ENCODE measurements around the gene KLHL10. TPM values are rescaled to one million over a fixed set of nuclear protein-coding genes. Genes with fewer than 3 reads are reported as not detected.
A peak's percentile ranks its signal among the peaks of the same experiment; 100 is the strongest.

The KLHL10 gene
- total and polyA plus RNA-seq, 2 of the 13 experiments (the other 11 are each of a cell fraction or from before 2014, with no cell fraction given): 0.04 to 0.08 TPM

GRCh38 chr17:41860254-41860931 lies 22.8 kb downstream of the KLHL10 start:
- Histone ChIP-seq H3K9me3 (ENCODE audit: low read length) (no peaks in the 10 kb centered on the region), H3K79me2 (ENCODE audit: insufficient read depth, low read length) (peaks cover 74% of the 10 kb centered on the region), H3K4me2 (ENCODE audit: low read depth, low read length) (no peak overlapping the region), H3K27ac (ENCODE audit: extremely low read length, insufficient read depth, low read length) (no peak overlapping the region), H3K9ac (ENCODE audit: insufficient read depth, low read depth, low read length) (no peak overlapping the region), H3K4me1 (ENCODE audit: insufficient read depth, low read length) (peaks cover 47% of the 10 kb centered on the region), H3K27me3 (ENCODE audit: control insufficient read depth in 1 of 2, insufficient read depth in 2 of 2, low read length in 2 of 2) (no peaks in the 10 kb centered on the region; a peak in 1 of 5 replicates), H3K36me3 (replicated peaks in 1 of 2; ENCODE audit: control insufficient read depth in 1 of 2, insufficient read depth in 2 of 2, low read length in 2 of 2) (no peaks in the 10 kb centered on the region), H3K4me3 (replicated peaks in 1 of 3; ENCODE audit: insufficient read depth in 1 of 3, low read depth in 2 of 3, low read length in 3 of 3) (no peak overlapping the region), H4K20me1 (ENCODE audit: insufficient read depth, low read length) (peaks cover 31% of the 10 kb centered on the region), H2AFZ (ENCODE audit: low read length) (no peak overlapping the region)
- intact Hi-C loops (cut with micrococcal nuclease; ENCODE audit: unreplicated experiment) (loop anchor here (10.0 kb wide), 1 partner anchor 46 kb away; the partner anchor contains the start of genes FKBP10 and P3H4), in situ Hi-C loops (cut with HindIII; ENCODE audit: extremely low pct_ligation_motif_present, low pct_unique_long_range_greater_than_20kb) (no loop called here)
- 92% methylated on average over 3 of the region's 3 CpGs for WGBS (ENCODE audit: low lambda C conversion rate)
- TF ChIP-seq MIER3 (CRISPR knock-in tag; IDR thresholded peaks at IDR 0.05; ENCODE audit: borderline replicate concordance) (no peak), TP53 (CRISPR knock-in tag; conservative IDR thresholded peaks at IDR 0.05) (no peak), ZNF256 (CRISPR knock-in tag; conservative IDR thresholded peaks at IDR 0.05) (no peak)
- POLR2A ChIA-PET: interaction anchor here (1.4 kb wide), 1 partner anchor 10 kb away, joined by 3 read pairs; no protein-coding TSS in a partner anchor
- ATAC-seq (no peak), DNase-seq (ENCODE audit: low spot score) (no peak), FAIRE-seq (no peak)
- CTCF ChIA-PET (ENCODE audit: low intra/inter-chr PET ratio, low total read pairs): no interaction called here
- no TSS peak for BruUV-seq (replicated peaks)

GRCh38 chr17:41863074-41863848 lies 25.6 kb downstream of the KLHL10 start:
- Histone ChIP-seq H3K9me3 (ENCODE audit: low read length) (no peaks in the 10 kb centered on the region), H3K4me1 (ENCODE audit: insufficient read depth, low read length) (peaks cover 47% of the 10 kb centered on the region), H3K4me2 (ENCODE audit: low read depth, low read length) (peak overlapping the region; percentile 88), H3K9ac (ENCODE audit: insufficient read depth, low read depth, low read length) (peak overlapping the region; percentile 95), H3K27me3 (ENCODE audit: control insufficient read depth in 1 of 2, insufficient read depth in 2 of 2, low read length in 2 of 2) (no peaks in the 10 kb centered on the region; a peak in 1 of 5 replicates), H4K20me1 (ENCODE audit: insufficient read depth, low read length) (peaks cover 31% of the 10 kb centered on the region), H3K79me2 (ENCODE audit: insufficient read depth, low read length) (peaks cover 60% of the 10 kb centered on the region), H3K27ac (ENCODE audit: extremely low read length, insufficient read depth, low read length) (no peak overlapping the region), H3K4me3 (replicated peaks in 1 of 3; ENCODE audit: insufficient read depth in 1 of 3, low read depth in 2 of 3, low read length in 3 of 3) (peak overlapping the region; percentile 83 to 98 (median 91)), H3K36me3 (replicated peaks in 1 of 2; ENCODE audit: control insufficient read depth in 1 of 2, insufficient read depth in 2 of 2, low read length in 2 of 2) (no peaks in the 10 kb centered on the region; a peak in 3 of 5 replicates), H2AFZ (ENCODE audit: low read length) (no peak overlapping the region)
- FAIRE-seq (no peak), ATAC-seq (no peak), DNase-seq (ENCODE audit: low spot score) (no peak)
- ChIA-PET POLR2A (interaction anchor here (0.6 to 3.1 kb wide), 7 partner anchors 11 to 560 kb away, joined by 3 to 22 read pairs (median 12); partner anchors contain the start of genes CAVIN1 and ODAD4), CTCF (ENCODE audit: low intra/inter-chr PET ratio, low total read pairs) (no interaction called here)
- 66% methylated on average over 18 of the region's 18 CpGs for WGBS (ENCODE audit: low lambda C conversion rate)
- in situ Hi-C loops (cut with HindIII; ENCODE audit: extremely low pct_ligation_motif_present, low pct_unique_long_range_greater_than_20kb): no loop called here
- BruUV-seq (replicated peaks): no TSS peak
- intact Hi-C loops (cut with micrococcal nuclease; ENCODE audit: unreplicated experiment): loop anchor here (10.0 kb wide), 1 partner anchor 48 kb away; the partner anchor contains the start of genes FKBP10 and P3H4
- TF ChIP-seq ZNF136 (CRISPR knock-in tag; IDR thresholded peaks at IDR 0.05; ENCODE audit: low read depth) (0 out of 2 replicates have a peak, but pooled peaks have one; percentile 50), GABPA (IDR thresholded peaks at IDR 0.05; ENCODE audit: low read depth, low read length) (no peak), GABPA (CRISPR knock-in tag; IDR thresholded peaks at IDR 0.05; ENCODE audit: low read depth) (no peak), ZNF331 (CRISPR knock-in tag; IDR thresholded peaks at IDR 0.05) (no peak), ZNF274 (CRISPR knock-in tag; IDR thresholded peaks at IDR 0.05) (peak; percentile 32; the same call in 1 of the 2 replicates), NR2F1 (CRISPR knock-in tag; IDR thresholded peaks at IDR 0.05) (no peak), HNF4A (CRISPR knock-in tag; IDR thresholded peaks at IDR 0.05) (no peak), ZBTB33 (CRISPR knock-in tag; IDR thresholded peaks at IDR 0.05) (peak; percentile 69; the same call in 1 of the 2 replicates), SOX13 (IDR thresholded peaks at IDR 0.05) (no peak), SOX13 (CRISPR knock-in tag; conservative IDR thresholded peaks at IDR 0.05 in 1 of 2, IDR thresholded peaks at IDR 0.05 in 1 of 2) (no peak), ZNF549 (CRISPR knock-in tag; IDR thresholded peaks at IDR 0.05) (no peak)
